Tibial nerve (tissue), 4 donors: ENCODE data around the gene MEDAG. TPM values are rescaled to one million over a fixed set of nuclear protein-coding genes. Genes with fewer than 3 reads are reported as not detected.

ENCODE experiments used
- DNase-seq, 2 donors: peaks; one replicate each; pipeline ENCODE4 v3.0.0-alpha.2; 2019; ENCODE audit warnings: low spot score in 2 of 2
- H3K27ac ChIP-seq, 4 donors: fragments of 200-600 bp; sonication (generic) in 3 of 4; one replicate each; pipeline ENCODE4 v1.5.1; 2017 to 2019; ENCODE audit warnings: mild to moderate bottlenecking in 1 of 4
- H3K27me3 ChIP-seq, 2 donors: fragments of 200-600 bp; sonication (generic) in 1 of 2; one replicate each; pipeline versions ENCODE4 v1.5.1 to v1.6.0; 2017 to 2019
- H3K36me3 ChIP-seq, 3 donors: fragments of 200-600 bp; sonication (generic); one replicate each; pipeline ENCODE4 v1.5.1; 2018 to 2019
- H3K4me1 ChIP-seq, 4 donors: fragments of 200-600 bp; sonication (generic) in 3 of 4; one replicate each; pipeline ENCODE4 v1.5.1; 2017 to 2019
- H3K4me3 ChIP-seq, 4 donors: fragments of 200-600 bp; sonication (generic) in 3 of 4; one replicate each; pipeline ENCODE4 v1.5.1; 2017 to 2019; ENCODE audit warnings: mild to moderate bottlenecking in 1 of 4, moderate library complexity in 1 of 4
- H3K9me3 ChIP-seq, 4 donors: fragments of 200-600 bp; sonication (generic) in 3 of 4; one replicate each; pipeline ENCODE4 v1.5.1; 2017 to 2019
- CTCF ChIP-seq, 5 experiments: fragments of 200-600 bp in 3 of 5; fragments of 450-650 bp in 2 of 5; sonication (generic) in 3 of 5; IDR thresholded peaks; one replicate each; pipeline ENCODE4 v1.5.1; 2016 to 2019; ENCODE audit warnings: antibody characterized with exemption in 5 of 5, mild to moderate bottlenecking in 3 of 5, moderate library complexity in 2 of 5
- EP300 ChIP-seq, 2 donors: sonication (generic); formaldehyde crosslinking; IDR thresholded peaks; one replicate each; pipeline ENCODE4 v1.6.1; 2017; ENCODE audit warnings: antibody characterized with exemption in 2 of 2, mild to moderate bottlenecking in 1 of 2
- POLR2A ChIP-seq, 2 donors: fragments of 450-650 bp; IDR thresholded peaks; one replicate each; pipeline ENCODE4 v1.6.1; 2017; ENCODE audit warnings: antibody characterized with exemption in 2 of 2, mild to moderate bottlenecking in 2 of 2, moderate library complexity in 2 of 2
- WGBS, 2 donors: methylation state at CpG; one replicate each; pipeline ENCODE4 v1.1.5; 2018; 5-methylcytosine and 5-hydroxymethylcytosine counted together
- total RNA-seq, 4 donors: library from RNA; depleted of rRNA; stranded (reverse); fragments of >200 nt; gene quantifications; one replicate each; pipeline ENCODE4 v1.1.0, GENCODE V29; 2016

The MEDAG gene
- total RNA-seq, 4 donors from 2014 or later, result 95.1 to 151 (median 122) TPM

- Histone ChIP-seq H3K9me3 (no peaks in the 10 kb centered on the region), H3K4me3 (no peak overlapping the region), H3K27ac (no peak overlapping the region), H3K4me1 (peaks cover 0 to 21% (median 5%) of the 10 kb centered on the region in 4 donors), H3K27me3 (no peaks in the 10 kb centered on the region), H3K36me3 (no peaks in the 10 kb centered on the region)
- TF ChIP-seq CTCF (IDR thresholded peaks at IDR 0.05), result no peak
- no peak for TF ChIP-seq POLR2A (IDR thresholded peaks at IDR 0.05)
- TF ChIP-seq EP300 (IDR thresholded peaks at IDR 0.05), result no peak
- WGBS, 2 donors, result 70 to 71% methylated on average over 13 of the region's 13 CpGs
- no peak for DNase-seq
Observed at GRCh38 chr13:30882996-30883766, 22.9 kb upstream of the MEDAG start.

DNA sequence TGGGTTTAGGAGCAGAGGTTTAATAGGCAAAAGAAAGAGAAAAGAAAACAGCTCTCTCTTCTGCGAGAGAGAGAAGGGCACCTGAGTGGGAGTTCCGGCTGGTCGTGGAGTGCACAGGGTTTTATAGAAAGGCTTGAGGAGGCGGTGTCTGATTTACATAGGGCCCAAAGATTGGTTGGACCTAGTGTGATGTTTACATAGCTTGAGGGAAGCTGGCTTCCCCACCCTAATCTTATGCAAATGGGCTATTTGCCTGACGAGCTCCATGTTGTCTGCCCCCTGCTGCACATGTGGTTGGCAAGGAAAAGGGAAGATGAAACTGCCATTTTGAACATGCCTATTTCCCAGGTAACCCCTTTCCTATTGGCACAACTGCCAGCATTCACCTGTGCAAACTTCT is 21.5 kb upstream of the MEDAG start:
- Histone ChIP-seq H3K9me3 (no peaks in the 10 kb centered on the region), H3K36me3 (no peaks in the 10 kb centered on the region), H3K4me1 (peaks cover 0 to 18% (median 4%) of the 10 kb centered on the region in 4 donors), H3K27me3 (no peaks in the 10 kb centered on the region), H3K27ac (no peak overlapping the region), H3K4me3 (no peak overlapping the region)
- TF ChIP-seq CTCF (IDR thresholded peaks at IDR 0.05) (no peak), EP300 (IDR thresholded peaks at IDR 0.05) (no peak), POLR2A (IDR thresholded peaks at IDR 0.05) (no peak)
- DNase-seq, result no peak
- WGBS, 2 donors, result 86 to 92% methylated on average over 5 of the region's 5 CpGs

DNA sequence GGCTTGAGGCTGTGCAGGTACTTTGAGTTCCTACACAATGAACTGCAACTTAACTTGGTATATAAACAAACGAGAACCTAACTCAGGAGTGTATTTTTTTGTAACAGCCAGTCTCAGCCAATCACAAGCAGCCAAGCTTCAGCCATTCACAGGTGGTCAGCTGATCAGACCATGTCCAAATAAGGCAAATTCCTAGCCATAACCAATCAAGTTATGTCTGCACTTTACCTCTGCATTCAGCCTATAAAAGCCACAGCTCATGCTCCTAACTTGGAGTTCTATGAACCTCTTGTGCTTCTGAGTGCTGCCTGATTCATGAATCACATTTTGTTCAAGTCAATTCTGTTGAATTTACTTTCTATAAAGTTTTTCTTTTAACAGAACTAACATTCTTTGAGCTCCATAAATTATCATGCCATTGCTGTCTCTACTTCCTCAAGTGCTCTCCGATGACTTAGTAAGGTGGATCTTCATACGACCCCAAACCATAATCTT is 16.8 kb upstream of the MEDAG start:
- no peaks in the 10 kb centered on the region for H3K27me3 ChIP-seq
- no peak for DNase-seq
- H3K36me3 ChIP-seq, result no peaks in the 10 kb centered on the region
- WGBS, 2 donors, result 89 to 96% methylated on average over 3 of the region's 3 CpGs
- H3K4me3 ChIP-seq, result no peak overlapping the region
- no peaks in the 10 kb centered on the region for H3K9me3 ChIP-seq
- no peak overlapping the region for H3K27ac ChIP-seq
- H3K4me1 ChIP-seq, result no peaks in the 10 kb centered on the region
- TF ChIP-seq POLR2A (IDR thresholded peaks at IDR 0.05), result no peak
- no peak for TF ChIP-seq EP300 (IDR thresholded peaks at IDR 0.05)
- TF ChIP-seq CTCF (IDR thresholded peaks at IDR 0.05), result no peak

GRCh38 chr13:30892966-30893365 is 13.1 kb upstream of the MEDAG start:
- H3K4me1 ChIP-seq, result peaks cover 0 to 27% (median 6%) of the 10 kb centered on the region in 4 donors
- H3K9me3 ChIP-seq, result no peaks in the 10 kb centered on the region
- TF ChIP-seq POLR2A (IDR thresholded peaks at IDR 0.05) (no peak), CTCF (IDR thresholded peaks at IDR 0.05) (peak in 1 of 5 experiments; percentile 21), EP300 (IDR thresholded peaks at IDR 0.05) (peak in 1 of 2 donors; percentile 17)
- 31 to 36% methylated on average over 6 of the region's 6 CpGs for WGBS, 2 donors
- H3K4me3 ChIP-seq, result no peak overlapping the region
- no peaks in the 10 kb centered on the region for H3K36me3 ChIP-seq
- peak in 1 of 2 donors; percentile 59 for DNase-seq
- H3K27me3 ChIP-seq, result no peaks in the 10 kb centered on the region
- no peak overlapping the region for H3K27ac ChIP-seq

- TF ChIP-seq POLR2A (IDR thresholded peaks at IDR 0.05) (no peak), EP300 (IDR thresholded peaks at IDR 0.05) (peak; percentile 66 to 90)
- peak; percentile 58 to 74 for DNase-seq
- no peaks in the 10 kb centered on the region for H3K9me3 ChIP-seq
- no peaks in the 10 kb centered on the region for H3K36me3 ChIP-seq
- no peaks in the 10 kb centered on the region for H3K27me3 ChIP-seq
- H3K4me1 ChIP-seq, result peaks cover 0 to 46% (median 6%) of the 10 kb centered on the region in 4 donors
- no peak overlapping the region for H3K4me3 ChIP-seq
- peak overlapping the region in 3 of 4 donors; percentile 37 to 83 (median 81) for H3K27ac ChIP-seq
- whole genome bisulfite sequencing, 2 donors, result 33 to 35% methylated on average over 4 of the region's 4 CpGs
Observed at GRCh38 chr13:30895773-30896172, 10.3 kb upstream of the MEDAG start.
